KOPT-K1 (cell line): ENCODE data around the gene TMEM44.

ENCODE experiments used
- H3K27ac ChIP-seq: fragments of 200-600 bp; sonication (generic); 2 replicates; pipeline ENCODE4 v1.5.1; 2016; ENCODE audit warnings: antibody characterized with exemption, mild to moderate bottlenecking, low read depth, low read length; ENCODE audit not compliant: poor library complexity, severe bottlenecking
- H3K36me3 ChIP-seq: fragments of 200-600 bp; sonication (generic); 2 replicates; pipeline ENCODE4 v1.5.1; 2017; ENCODE audit warnings: antibody characterized with exemption, mild to moderate bottlenecking, low read length, moderate library complexity; ENCODE audit not compliant: insufficient read depth
- H3K9me3 ChIP-seq: fragments of 200-600 bp; sonication (generic); 2 replicates; pipeline ENCODE4 v1.5.1; 2017; ENCODE audit warnings: antibody characterized with exemption, low read length, mild to moderate bottlenecking; ENCODE audit not compliant: insufficient read depth, poor library complexity, severe bottlenecking

Gene TMEM44, protein sequence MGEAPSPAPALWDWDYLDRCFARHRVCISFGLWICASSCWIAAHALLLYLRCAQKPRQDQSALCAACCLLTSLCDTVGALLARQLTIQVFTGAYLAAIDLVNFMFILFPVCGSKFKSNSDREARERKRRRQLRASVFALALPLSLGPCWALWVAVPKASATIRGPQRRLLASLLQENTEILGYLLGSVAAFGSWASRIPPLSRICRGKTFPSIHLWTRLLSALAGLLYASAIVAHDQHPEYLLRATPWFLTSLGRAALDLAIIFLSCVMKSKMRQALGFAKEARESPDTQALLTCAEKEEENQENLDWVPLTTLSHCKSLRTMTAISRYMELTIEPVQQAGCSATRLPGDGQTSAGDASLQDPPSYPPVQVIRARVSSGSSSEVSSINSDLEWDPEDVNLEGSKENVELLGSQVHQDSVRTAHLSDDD

DNA sequence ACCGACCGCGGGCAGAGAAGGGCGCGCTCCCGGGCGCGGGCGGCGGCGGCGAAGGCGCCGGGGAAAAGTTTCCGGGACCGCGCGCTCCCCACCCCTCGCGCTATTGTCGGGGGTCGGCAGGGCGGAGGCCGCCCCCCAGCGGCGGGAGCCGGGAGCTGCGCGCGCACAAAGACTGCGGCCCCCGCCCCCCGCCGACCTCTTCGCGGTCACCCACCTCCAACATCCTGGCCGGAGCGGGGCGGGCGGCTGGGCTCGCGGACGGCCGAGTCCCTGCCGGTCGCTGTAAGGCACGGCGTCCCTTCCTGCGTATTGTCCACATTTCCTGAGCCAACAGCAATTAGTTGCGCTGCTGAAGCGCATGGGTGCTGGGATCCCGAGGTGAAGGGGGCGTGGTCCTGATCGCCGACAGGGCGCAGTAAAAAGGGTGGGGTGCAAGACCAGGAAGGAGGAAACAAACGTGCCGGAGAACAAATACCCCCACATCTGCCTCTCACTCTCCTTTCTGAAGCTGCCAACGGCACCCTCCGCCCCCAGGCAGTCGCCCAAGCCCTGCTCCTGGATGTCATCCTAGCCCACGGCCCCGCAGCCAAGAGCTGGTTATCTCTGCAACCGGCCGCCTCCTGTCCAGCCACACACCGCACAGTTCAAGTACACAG, at the start of gene TMEM44:
Gene TMEM44 (minus strand): TSS at position 71 of the 656 bp plus-strand sequence. CDS start 204 bp downstream, outside the sequence.
- H3K36me3 ChIP-seq = peaks cover 22% of the 10 kb centered on the region
- peak within 1 kb of the TSS; percentile 75 for H3K27ac ChIP-seq
- H3K9me3 ChIP-seq = peaks cover 20% of the 10 kb centered on the region

DNA sequence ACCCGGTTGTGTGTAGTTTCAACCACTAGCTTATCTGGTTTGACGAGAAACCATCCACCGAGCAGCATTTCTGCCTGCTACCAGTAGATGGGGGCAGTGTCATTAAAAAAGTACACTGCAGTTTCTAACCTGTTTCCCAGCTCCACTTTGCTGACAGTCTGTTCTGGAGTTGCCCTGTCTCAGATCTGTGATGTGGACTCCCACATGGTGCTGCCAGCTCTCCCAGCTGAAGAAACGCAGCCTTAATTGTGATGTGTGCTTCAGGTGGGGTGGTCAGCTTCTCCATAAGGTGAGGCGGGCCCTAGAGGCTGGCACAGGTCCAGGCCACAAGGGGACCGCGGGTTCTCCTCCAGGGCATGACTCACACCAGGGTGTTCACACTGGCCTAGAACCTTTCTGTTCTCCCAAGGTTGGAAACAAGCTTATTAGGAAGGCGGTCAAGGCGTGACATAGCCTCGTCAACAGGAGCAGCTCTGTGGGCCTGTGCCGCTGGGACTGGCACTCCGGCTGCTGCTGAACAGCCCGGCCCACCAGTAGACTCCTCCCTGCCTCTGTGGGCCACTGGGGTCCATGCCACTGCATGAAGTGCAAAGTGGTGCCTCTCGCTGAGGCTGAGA, 49.6 kb upstream of the TMEM44 start:
- Histone ChIP-seq H3K27ac (no peak overlapping the region), H3K9me3 (no peaks in the 10 kb centered on the region), H3K36me3 (no peaks in the 10 kb centered on the region)

DNA sequence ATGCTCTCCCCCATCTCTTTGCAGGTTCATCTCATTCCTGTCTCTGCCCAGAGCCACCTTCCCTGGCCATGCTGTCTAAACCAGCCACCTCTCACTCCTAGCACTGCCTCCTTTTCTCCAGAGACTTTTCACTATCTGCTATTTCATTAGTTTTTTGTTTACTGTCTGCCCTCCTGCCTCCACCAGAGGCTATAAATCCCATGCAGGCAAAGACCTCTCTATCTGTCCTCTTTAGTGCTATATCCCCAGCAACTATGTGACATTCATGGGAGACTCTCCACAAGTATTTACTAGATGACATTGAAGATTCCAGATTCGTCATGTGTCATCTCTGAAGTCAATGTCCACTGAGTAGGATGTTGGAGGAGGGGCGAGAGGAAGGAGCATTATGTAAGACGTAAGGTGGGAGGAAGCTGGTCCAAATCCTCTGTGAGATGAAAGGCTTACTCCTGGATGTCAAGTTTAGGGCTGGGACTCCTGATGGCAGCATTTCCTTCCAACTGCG, 49.0 kb upstream of the TMEM44 start:
- Histone ChIP-seq H3K36me3 (no peaks in the 10 kb centered on the region), H3K27ac (no peak overlapping the region), H3K9me3 (no peaks in the 10 kb centered on the region)

DNA sequence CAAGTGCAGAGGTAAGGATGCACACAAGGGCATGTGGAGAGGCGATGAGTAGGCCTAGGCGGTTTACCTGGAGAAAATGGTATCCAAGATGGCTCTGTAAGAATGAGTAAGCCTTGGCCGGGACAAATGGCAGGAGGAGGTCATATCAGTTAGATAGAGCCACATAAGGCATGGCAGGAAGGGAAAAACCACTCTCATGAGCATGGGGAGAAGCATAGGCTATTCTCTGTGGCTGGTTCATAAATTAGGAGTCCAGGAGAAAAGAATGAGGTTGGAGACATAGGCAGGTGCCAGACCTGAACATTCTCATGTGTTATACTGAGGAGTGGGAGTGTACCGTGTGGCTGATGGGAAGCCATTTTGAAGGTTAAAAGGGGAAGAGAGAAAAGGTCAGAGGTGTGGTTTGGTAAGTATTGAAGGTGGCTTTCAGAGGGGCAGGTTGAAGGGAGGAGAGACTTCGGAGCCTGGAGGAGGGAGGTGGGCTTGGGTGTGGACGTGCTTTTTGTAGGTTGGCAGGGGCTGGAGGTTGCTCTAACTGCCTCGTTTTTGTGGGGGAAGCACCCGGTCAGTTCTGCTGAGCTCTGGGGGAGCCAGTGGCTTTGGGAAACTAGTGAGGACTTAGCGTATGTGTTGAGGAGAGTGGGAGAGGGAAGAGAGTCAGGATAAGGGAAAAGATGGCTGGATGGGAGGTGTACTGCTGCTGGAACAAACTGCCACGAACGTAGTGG, 47.8 kb upstream of the TMEM44 start:
- Histone ChIP-seq H3K27ac (no peak overlapping the region), H3K36me3 (no peaks in the 10 kb centered on the region), H3K9me3 (no peaks in the 10 kb centered on the region)

DNA sequence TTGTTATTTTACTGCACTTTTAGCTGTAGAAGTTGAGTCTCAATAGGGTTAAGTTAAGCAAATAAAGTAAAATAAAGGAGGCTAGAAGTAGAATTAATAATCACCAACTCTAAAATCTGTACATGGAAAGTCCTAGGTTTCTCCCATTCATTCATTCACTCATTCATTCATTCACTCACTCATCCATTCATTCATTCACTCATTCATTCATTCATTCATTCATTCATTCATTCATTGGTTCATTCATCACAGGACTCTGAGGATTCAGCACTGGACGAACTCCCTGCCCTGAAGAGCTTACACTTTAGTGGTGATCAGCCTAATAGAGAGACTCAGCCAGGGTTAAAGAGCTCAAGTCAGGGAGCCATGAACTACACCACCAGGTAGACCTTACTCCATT, 43.3 kb upstream of the TMEM44 start:
- Histone ChIP-seq H3K9me3 (no peaks in the 10 kb centered on the region), H3K36me3 (no peaks in the 10 kb centered on the region), H3K27ac (no peak overlapping the region)

DNA sequence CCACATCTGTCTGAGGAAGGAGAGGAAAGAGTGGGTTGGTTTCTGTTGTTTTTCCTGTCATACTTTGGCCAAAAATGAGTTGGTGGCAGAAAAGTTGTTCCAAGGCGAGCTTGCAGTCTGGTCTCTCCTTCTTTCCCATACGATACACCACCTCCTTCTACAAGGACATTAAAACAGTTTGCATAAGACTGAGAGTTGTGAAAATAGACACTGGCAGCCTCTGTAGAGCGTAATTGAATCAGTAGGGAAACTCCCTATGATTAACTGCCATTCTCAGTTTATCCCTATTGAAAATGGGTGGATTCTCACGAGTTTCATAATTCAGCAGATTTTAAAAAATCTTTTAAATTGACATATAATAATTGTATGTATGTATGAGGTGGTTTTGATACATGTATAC, 42.5 kb upstream of the TMEM44 start:
- no peaks in the 10 kb centered on the region for H3K9me3 ChIP-seq
- H3K27ac ChIP-seq = no peak overlapping the region
- no peaks in the 10 kb centered on the region for H3K36me3 ChIP-seq

DNA sequence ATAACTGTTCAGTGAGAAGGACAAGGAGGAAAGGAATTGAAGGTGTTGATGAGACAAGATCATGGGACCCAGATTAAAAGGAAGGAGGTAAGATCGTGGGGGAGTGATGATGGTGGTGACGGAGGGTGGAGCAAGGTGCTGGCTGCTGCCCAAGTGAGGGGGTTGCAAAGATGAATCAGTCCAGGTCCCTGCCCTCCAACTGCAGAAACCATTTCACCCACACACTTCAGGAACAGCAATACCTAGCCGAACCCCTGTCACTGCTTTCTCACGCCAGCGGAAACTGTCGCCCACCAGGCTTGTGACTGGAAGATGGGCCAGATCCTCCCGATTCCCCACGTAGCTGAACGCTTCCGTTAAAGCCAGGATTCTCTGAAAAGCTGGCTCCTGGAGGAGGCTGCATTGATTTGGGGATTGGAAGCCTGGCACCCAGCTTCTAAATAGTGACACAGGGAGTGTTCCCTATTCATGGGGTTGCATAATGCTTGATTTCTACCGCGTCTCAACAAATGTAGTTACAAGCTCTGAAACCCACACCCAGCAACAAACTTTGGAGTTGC, 41.9 kb upstream of the TMEM44 start:
- H3K27ac ChIP-seq = no peak overlapping the region
- H3K36me3 ChIP-seq = peaks cover 1% of the 10 kb centered on the region; the same call in 1 of the 2 replicates

DNA sequence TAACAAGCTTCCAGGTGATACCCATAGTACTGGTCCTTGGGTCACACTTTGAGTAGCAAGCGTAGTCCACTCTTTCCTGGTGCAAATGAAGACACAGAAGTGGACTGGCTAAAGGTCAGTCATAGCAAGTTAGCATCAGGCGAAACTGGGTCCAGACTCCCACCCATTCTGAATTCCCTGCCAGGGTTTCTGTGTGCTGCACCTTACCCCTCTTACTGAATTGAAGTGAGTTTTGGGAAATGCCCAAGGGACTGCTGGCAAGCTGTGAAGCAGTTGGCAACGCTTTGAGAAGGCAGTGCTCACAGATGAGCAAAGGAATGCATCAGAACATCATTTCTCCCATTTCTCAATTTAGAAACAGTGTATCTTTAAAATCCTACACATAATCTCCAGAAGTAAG, 40.5 kb upstream of the TMEM44 start:
- peaks cover 15% of the 10 kb centered on the region for H3K36me3 ChIP-seq
- H3K9me3 ChIP-seq = no peaks in the 10 kb centered on the region
- H3K27ac ChIP-seq = no peak overlapping the region

More for the DNA sequence above, 41.9 kb upstream of the TMEM44 start:
- H3K9me3 ChIP-seq = no peaks in the 10 kb centered on the region

DNA sequence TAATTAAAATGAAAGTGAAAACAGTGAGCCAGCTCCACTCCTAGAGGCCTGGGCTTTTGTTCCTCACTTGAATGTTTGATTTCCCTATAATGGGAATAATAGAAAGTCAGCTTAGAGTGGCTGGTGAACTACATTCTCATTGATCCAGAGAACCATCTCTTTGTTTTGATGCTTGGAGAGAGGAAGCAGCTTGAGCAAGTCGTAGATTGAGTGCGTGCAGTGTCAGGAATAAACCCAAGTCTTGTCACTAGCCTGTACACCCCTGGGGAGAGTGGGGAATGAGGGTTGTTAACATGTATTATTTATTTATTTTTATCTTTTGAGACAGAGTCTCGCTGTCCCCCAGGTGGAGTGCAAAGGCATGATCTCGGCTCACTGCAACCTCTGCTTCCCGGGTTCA, 39.7 kb upstream of the TMEM44 start:
- Histone ChIP-seq H3K27ac (peak overlapping the region; percentile 76), H3K9me3 (no peaks in the 10 kb centered on the region), H3K36me3 (peaks cover 24% of the 10 kb centered on the region)

DNA sequence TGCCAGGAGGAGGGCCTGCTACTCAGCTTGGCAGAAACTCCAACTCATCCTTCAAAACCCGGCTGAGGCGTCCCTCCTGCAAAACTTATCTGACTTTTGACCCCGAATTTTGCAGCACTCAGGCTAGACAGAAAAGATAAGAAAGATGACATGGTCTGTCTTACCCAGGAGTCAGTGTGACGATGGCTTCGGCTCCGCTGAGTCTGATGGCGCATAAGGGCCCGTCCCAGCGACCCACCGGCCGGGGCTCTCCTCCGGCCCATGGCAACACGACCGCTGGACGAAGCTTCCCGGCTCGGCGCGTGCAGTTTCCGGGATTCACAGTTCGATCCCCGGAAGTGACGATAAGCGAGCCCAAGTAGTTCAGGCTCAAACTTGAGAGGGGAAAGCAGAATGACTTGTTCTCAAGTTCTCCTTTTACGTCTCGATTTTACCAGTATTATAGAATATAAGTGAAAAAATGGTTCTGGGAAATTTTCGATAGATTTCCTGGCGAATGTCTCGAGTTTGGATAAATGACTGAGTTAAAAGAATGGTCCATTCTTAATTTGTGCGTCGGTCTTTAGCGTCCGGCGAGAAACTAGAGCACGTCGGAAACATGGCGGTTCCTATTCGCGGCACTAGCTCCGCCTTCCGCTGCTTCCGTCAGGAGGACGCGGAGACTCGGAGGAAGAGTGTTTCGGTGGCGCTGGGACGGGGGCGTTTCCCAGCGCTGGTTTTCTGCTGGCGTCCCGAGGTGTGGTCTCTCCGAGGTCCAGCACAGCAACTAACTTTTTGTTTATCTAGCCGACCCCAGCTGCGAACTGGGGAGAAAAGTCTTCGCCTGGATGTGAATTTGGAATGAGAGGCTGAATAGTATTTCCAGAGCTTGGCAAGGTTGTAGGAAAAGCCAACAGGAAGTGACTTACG, 38.9 kb upstream of the TMEM44 start, which contains the start of gene LSG1:
Gene LSG1 (minus strand): TSS at position 292 of the 909 bp plus-strand sequence. CDS start 29 bp downstream, at position 263.
- Histone ChIP-seq H3K9me3 (no peaks in the 10 kb centered on the region), H3K36me3 (peaks cover 28% of the 10 kb centered on the region), H3K27ac (peak within 1 kb of the TSS; percentile 76)

DNA sequence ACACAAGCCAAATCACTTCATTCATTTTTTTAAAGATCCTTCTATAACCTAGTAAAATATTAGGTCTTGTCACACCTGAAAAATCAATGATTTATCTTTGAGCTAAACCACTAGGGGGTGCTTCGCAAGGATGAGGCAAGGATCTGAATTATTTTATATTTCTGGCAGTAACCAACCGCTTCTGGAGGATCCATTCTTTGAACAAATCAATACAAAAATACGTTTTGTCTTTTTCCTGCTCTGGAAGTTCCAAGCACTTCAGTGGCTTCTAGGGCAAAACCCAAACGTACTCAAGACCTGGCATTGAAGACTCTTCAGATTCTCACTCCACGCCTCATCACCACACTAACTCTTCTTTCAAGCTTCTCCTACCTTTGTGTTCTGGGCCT, 38.3 kb upstream of the TMEM44 start:
- H3K36me3 ChIP-seq = peaks cover 33% of the 10 kb centered on the region
- no peaks in the 10 kb centered on the region for H3K9me3 ChIP-seq
- peak overlapping the region; percentile 76 for H3K27ac ChIP-seq

DNA sequence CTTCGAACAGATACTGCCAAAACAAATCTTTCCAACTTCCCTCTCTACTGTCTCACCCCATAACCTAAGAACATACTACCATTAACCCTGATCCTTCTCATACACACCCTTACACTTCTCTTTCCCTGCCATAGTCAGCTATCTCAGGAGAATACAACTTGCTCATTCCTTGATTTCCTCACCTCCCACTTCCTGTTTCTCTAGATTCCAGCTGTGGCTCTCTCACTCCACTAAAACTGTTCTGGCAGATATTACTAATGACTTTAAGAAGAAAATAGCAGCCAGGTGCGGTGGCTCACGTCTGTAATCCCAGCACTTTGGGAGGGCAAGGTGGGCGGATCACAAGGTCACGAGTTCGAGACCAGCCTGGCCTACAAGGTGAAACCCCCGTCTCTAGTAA, 34.1 kb upstream of the TMEM44 start:
- no peak overlapping the region for H3K27ac ChIP-seq
- H3K9me3 ChIP-seq = no peaks in the 10 kb centered on the region
- H3K36me3 ChIP-seq = peaks cover 72% of the 10 kb centered on the region

DNA sequence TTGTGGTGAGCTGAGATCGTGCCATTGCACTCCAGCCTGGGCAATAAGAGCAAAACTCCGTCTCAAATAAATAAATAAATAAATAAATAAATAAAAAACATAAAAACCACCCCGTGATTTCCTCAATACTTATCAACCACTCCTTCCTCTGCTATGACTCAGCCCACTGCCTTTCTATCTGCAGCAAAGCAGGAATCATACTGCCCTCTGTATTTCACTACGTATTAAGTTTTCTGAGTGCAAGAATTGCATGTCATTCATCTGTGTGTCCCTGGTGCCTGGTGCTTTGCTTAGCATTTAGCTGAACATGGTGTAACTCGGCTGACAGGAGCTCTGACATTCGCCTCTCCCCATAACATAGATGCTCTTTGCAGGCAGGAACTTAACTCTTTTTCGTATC, 31.6 kb upstream of the TMEM44 start:
- peaks cover 92% of the 10 kb centered on the region for H3K36me3 ChIP-seq
- no peaks in the 10 kb centered on the region for H3K9me3 ChIP-seq
- H3K27ac ChIP-seq = no peak overlapping the region
